ENCODE measurements around the gene SUDS3. TPM values are rescaled to one million over a fixed set of nuclear protein-coding genes. Genes with fewer than 3 reads are reported as not detected.
"Not testable (repeated sequence)": the region's sequence is repeated elsewhere in the genome, so short reads cannot be mapped to it uniquely, and the experiment has no call there.

SUDS3 gene
- total and polyA plus RNA-seq, 10 of the 15 experiments (the other 5 are each of a cell fraction or from before 2014, with no cell fraction given) = 5.2 to 42.8 (median 21.7) TPM

GRCh38 chr12:118354503-118354902 lies 21.9 kb upstream of the SUDS3 start:
- H4K20me1 ChIP-seq (ENCODE audit: control insufficient read depth, insufficient read depth); H3K27me3 ChIP-seq (replicated peaks in 1 of 2; ENCODE audit: control insufficient read depth in 2 of 2, insufficient read depth in 2 of 2, low read length in 1 of 2); ATAC-seq; H3K4me1 ChIP-seq (ENCODE audit: control insufficient read depth, insufficient read depth, low read length); H3K9me3 ChIP-seq (replicated peaks; ENCODE audit: control insufficient read depth, insufficient read depth, low read length); H3K27ac ChIP-seq (ENCODE audit: control insufficient read depth, insufficient read depth); in situ Hi-C loops (cut with MboI); DNase-seq (ENCODE audit: low read depth, low spot score); BruUV-seq (replicated peaks); intact Hi-C loops (cut with micrococcal nuclease; ENCODE audit: unreplicated experiment); H3K36me3 ChIP-seq (ENCODE audit: control insufficient read depth in 2 of 2, insufficient read depth in 2 of 2, low read length in 1 of 2); H3K9ac ChIP-seq (ENCODE audit: control insufficient read depth, insufficient read depth, low read length); H2AFZ ChIP-seq (ENCODE audit: control insufficient read depth, low read depth, low read length); H3K4me2 ChIP-seq (ENCODE audit: control insufficient read depth, insufficient read depth); H3K4me3 ChIP-seq; FAIRE-seq: not testable (repeated sequence)
- POLR2A ChIA-PET = interaction anchor here (0.5 to 5.9 kb wide), 6 partner anchors 8 to 430 kb away, joined by 3 to 68 read pairs (median 6); no protein-coding TSS in a partner anchor
- RAD21 ChIA-PET (ENCODE audit: unreplicated experiment) = interaction anchor here (1.4 to 6.9 kb wide), 5 partner anchors 8 to 54 kb away, joined by 4 to 98 read pairs (median 48); partner anchors contain the start of gene SUDS3
- WGBS (ENCODE audit: insufficient coverage, insufficient replicate concordance, low lambda C conversion rate, missing lambda C conversion rate) = 63% methylated on average over 4 of the region's 4 CpGs
- SMC1A ChIA-PET (ENCODE audit: uncharacterized antibody, unreplicated experiment) = interaction anchor here (0.7 to 8.7 kb wide), 8 partner anchors 8 to 171 kb away, joined by 3 to 125 read pairs (median 79); partner anchors contain the start of genes SUDS3 and TAOK3
- CTCF ChIA-PET = interaction anchor here (0.9 to 7.6 kb wide), 6 partner anchors 7 to 172 kb away, joined by 4 to 98 read pairs (median 56); no protein-coding TSS in a partner anchor
- peaks cover 81% of the 10 kb centered on the region for H3K79me2 ChIP-seq (ENCODE audit: control insufficient read depth, insufficient read depth, low read length)

DNA sequence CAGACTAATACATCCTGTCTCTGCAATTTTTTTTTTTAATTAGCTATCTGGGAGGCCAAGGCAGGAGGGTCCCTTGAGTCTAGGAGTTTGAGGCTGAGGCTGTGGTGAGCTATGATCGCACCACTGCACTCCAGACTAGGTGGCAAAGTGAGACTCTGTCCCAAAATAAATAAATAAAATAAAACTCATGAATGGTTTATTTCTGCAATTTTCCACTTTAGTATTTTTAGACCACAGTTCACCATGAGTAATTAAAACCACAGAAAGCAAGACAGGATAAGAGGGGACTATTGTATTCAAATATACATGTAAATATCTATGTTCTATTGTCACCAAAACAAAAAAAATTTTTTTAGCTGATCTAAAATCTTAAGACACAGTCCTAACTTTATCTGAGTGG lies 21.5 kb upstream of the SUDS3 start:
- H2AFZ ChIP-seq (ENCODE audit: control insufficient read depth, low read depth, low read length) = no peak overlapping the region
- DNase-seq (ENCODE audit: low read depth, low spot score) (no peak), ATAC-seq (no peak), FAIRE-seq (no peak)
- H3K36me3 ChIP-seq (ENCODE audit: control insufficient read depth in 2 of 2, insufficient read depth in 2 of 2, low read length in 1 of 2) = peaks cover 0 to 4% of the 10 kb centered on the region in 2 experiments; a peak in 1 of 4 replicates
- SMC1A ChIA-PET (ENCODE audit: uncharacterized antibody, unreplicated experiment) = interaction anchor here (0.8 to 8.7 kb wide), 9 partner anchors 9 to 171 kb away, joined by 3 to 125 read pairs (median 62); partner anchors contain the start of genes SUDS3 and TAOK3
- BruUV-seq (replicated peaks) = no TSS peak
- intact Hi-C loops (cut with micrococcal nuclease; ENCODE audit: unreplicated experiment) (loop anchor here (5.0 kb wide), 2 partner anchors 118 to 173 kb away; no protein-coding TSS in a partner anchor), in situ Hi-C loops (cut with MboI) (loop anchor here (5.0 kb wide), 1 partner anchor 43 kb away; no protein-coding TSS in a partner anchor)
- POLR2A ChIA-PET = interaction anchor here (0.5 to 5.9 kb wide), 5 partner anchors 8 to 140 kb away, joined by 4 to 68 read pairs (median 5); no protein-coding TSS in a partner anchor
- no peak overlapping the region for H3K9ac ChIP-seq (ENCODE audit: control insufficient read depth, insufficient read depth, low read length)
- no peak overlapping the region for H3K4me2 ChIP-seq (ENCODE audit: control insufficient read depth, insufficient read depth)
- RAD21 ChIA-PET (ENCODE audit: unreplicated experiment) = interaction anchor here (0.8 to 6.9 kb wide), 9 partner anchors 8 to 170 kb away, joined by 4 to 98 read pairs (median 48); partner anchors contain the start of gene SUDS3
- no peak overlapping the region for H3K4me3 ChIP-seq
- no peaks in the 10 kb centered on the region for H3K27me3 ChIP-seq (replicated peaks in 1 of 2; ENCODE audit: control insufficient read depth in 2 of 2, insufficient read depth in 2 of 2, low read length in 1 of 2)
- H3K27ac ChIP-seq (ENCODE audit: control insufficient read depth, insufficient read depth) = no peak overlapping the region
- CTCF ChIA-PET = interaction anchor here (0.9 to 7.6 kb wide), 7 partner anchors 7 to 172 kb away, joined by 4 to 98 read pairs (median 67); partner anchors contain the start of gene SUDS3
- H3K9me3 ChIP-seq (replicated peaks; ENCODE audit: control insufficient read depth, insufficient read depth, low read length) = peaks cover 6% of the 10 kb centered on the region
- H4K20me1 ChIP-seq (ENCODE audit: control insufficient read depth, insufficient read depth) = no peaks in the 10 kb centered on the region
- peaks cover 81% of the 10 kb centered on the region for H3K79me2 ChIP-seq (ENCODE audit: control insufficient read depth, insufficient read depth, low read length)
- 63% methylated on average over 1 of the region's 1 CpG for WGBS (ENCODE audit: insufficient coverage, insufficient replicate concordance, low lambda C conversion rate, missing lambda C conversion rate)
- TF ChIP-seq NFIC (IDR thresholded peaks at IDR 0.05; ENCODE audit: low read depth, low read length) (peak; percentile 60; the same call in 1 of the 2 replicates), MEF2A (IDR thresholded peaks at IDR 0.05; ENCODE audit: insufficient read depth, low read depth, low read length) (0 out of 2 replicates have a peak, but pooled peaks have one; percentile 49), KAT2A (conservative IDR thresholded peaks at IDR 0.05; ENCODE audit: control insufficient read depth, low read depth, low read length) (no peak), RUNX3 (IDR thresholded peaks at IDR 0.05; ENCODE audit: low read length) (peak; percentile 74), CBFB (IDR thresholded peaks at IDR 0.05; ENCODE audit: low read depth) (peak; percentile 39; the same call in 1 of the 2 replicates), EGR1 (IDR thresholded peaks at IDR 0.05; ENCODE audit: borderline replicate concordance in 1 of 2, low read depth in 2 of 2, low read length in 2 of 2) (no peak)
- peaks cover 6% of the 10 kb centered on the region; the same call in 1 of the 2 replicates for H3K4me1 ChIP-seq (ENCODE audit: control insufficient read depth, insufficient read depth, low read length)
